Liver (tissue), 9 donors: ENCODE results near the gene MED12L. TPM values are rescaled to one million over a fixed set of nuclear protein-coding genes. Genes with fewer than 3 reads are reported as not detected.
"Not testable (repeated sequence)": the region's sequence is repeated elsewhere in the genome, so short reads cannot be mapped to it uniquely, and the experiment has no call there.

Source experiments
- DNase-seq: peaks from one replicate; pipeline ENCODE4 v3.0.0-alpha.2; 2017; ENCODE audit warnings: low spot score
- H3K27ac ChIP-seq, 2 donors: one replicate each; pipeline ENCODE4 v1.7.0; 2013; ENCODE audit warnings: inconsistent platforms in 2 of 2, low read length in 2 of 2, control low read depth in 1 of 2, low read depth in 1 of 2, mild to moderate bottlenecking in 1 of 2
- H3K27me3 ChIP-seq, 4 donors: one replicate each; pipeline versions ENCODE4 v1.6.1 to v1.7.0; 2013; ENCODE audit warnings: low read length in 3 of 4, inconsistent platforms in 1 of 4, mild to moderate bottlenecking in 1 of 4, moderate library complexity in 1 of 4; ENCODE audit not compliant: control insufficient read depth in 4 of 4, insufficient read depth in 4 of 4
- H3K36me3 ChIP-seq, 4 donors: one replicate each; pipeline versions ENCODE4 v1.6.1 to v1.7.0; 2013; ENCODE audit warnings: low read length in 3 of 4, mild to moderate bottlenecking in 3 of 4, low read depth in 1 of 4, moderate library complexity in 1 of 4; ENCODE audit not compliant: control insufficient read depth in 4 of 4, insufficient read depth in 3 of 4
- H3K4me1 ChIP-seq, 4 donors: one replicate each; pipeline versions ENCODE4 v1.6.1 to v1.7.0; 2013; ENCODE audit warnings: low read length in 3 of 4, mild to moderate bottlenecking in 3 of 4, moderate library complexity in 1 of 4; ENCODE audit not compliant: control insufficient read depth in 4 of 4, insufficient read depth in 4 of 4
- H3K4me3 ChIP-seq, 3 donors: one replicate each; pipeline versions ENCODE4 v1.6.1 to v1.7.0; 2013; ENCODE audit warnings: low read length in 3 of 3, control low read depth in 1 of 3, low read depth in 1 of 3, mild to moderate bottlenecking in 1 of 3
- H3K9ac ChIP-seq, 2 donors: one replicate each; pipeline ENCODE4 v1.7.0; 2013; ENCODE audit warnings: low read length in 2 of 2, mild to moderate bottlenecking in 2 of 2, moderate library complexity in 2 of 2, control low read depth in 1 of 2, low read depth in 1 of 2
- H3K9me3 ChIP-seq, 4 donors: one replicate each; pipeline versions ENCODE4 v1.6.1 to v1.7.0; 2013; ENCODE audit warnings: low read length in 3 of 4; ENCODE audit not compliant: control insufficient read depth in 4 of 4
- ATF3 ChIP-seq: IDR thresholded peaks from 2 replicates; pipeline ENCODE4 v1.6.1; 2016; ENCODE audit warnings: antibody characterized with exemption
- EGR1 ChIP-seq, 2 donors: IDR thresholded peaks; 2 replicates each; pipeline ENCODE4 v1.6.1; 2016 to 2018; ENCODE audit warnings: antibody characterized with exemption in 2 of 2, low read depth in 2 of 2
- FOXA1 ChIP-seq: IDR thresholded peaks from 2 replicates; pipeline ENCODE4 v1.6.1; 2016; ENCODE audit warnings: antibody characterized with exemption
- FOXA2 ChIP-seq: IDR thresholded peaks from 2 replicates; pipeline ENCODE4 v1.6.1; 2016; ENCODE audit warnings: antibody characterized with exemption
- RAD21 ChIP-seq, 2 donors: IDR thresholded peaks; 2 replicates each; pipeline ENCODE4 v1.6.1; 2016; ENCODE audit warnings: antibody characterized with exemption in 2 of 2, mild to moderate bottlenecking in 2 of 2
- REST ChIP-seq: IDR thresholded peaks from 2 replicates; pipeline ENCODE4 v1.6.1; 2016; ENCODE audit warnings: antibody characterized with exemption, mild to moderate bottlenecking
- SP1 ChIP-seq: IDR thresholded peaks from 2 replicates; pipeline ENCODE4 v1.6.1; 2018; ENCODE audit warnings: antibody characterized with exemption, mild to moderate bottlenecking
- YY1 ChIP-seq: IDR thresholded peaks from 2 replicates; pipeline ENCODE4 v1.6.1; 2016; ENCODE audit warnings: antibody characterized with exemption, mild to moderate bottlenecking
- ZBTB33 ChIP-seq: IDR thresholded peaks from 2 replicates; pipeline ENCODE4 v1.6.1; 2016; ENCODE audit warnings: antibody characterized with exemption
- WGBS: extraction: QIAGEN DNeasy Blood & Tissue Kit; methylation state at CpG from one replicate; pipeline ENCODE4 v1.1.7; 2013; 5-methylcytosine and 5-hydroxymethylcytosine counted together
- polyA plus RNA-seq, 2 donors: library from polyadenylated mRNA; stranded (reverse) in 1 of 2; unstranded in 1 of 2; fragments of 200-250 nt in 1 of 2; fragments of >200 nt in 1 of 2; fragmentation: Nextera tagmentation in 1 of 2; extraction: Ambion mirVana in 1 of 2; gene quantifications; one replicate each; pipeline versions ENCODE4 v1.2.1 to v1.2.3, GENCODE V29; 2013 to 2015
- total RNA-seq, 2 donors: library from RNA; depleted of rRNA; stranded (reverse); fragments of >200 nt; gene quantifications; one replicate each; pipeline ENCODE4 v1.2.3, GENCODE V29; 2014
- donor health status: healthy.
- donor health status: healthy.
- donor health status: healthy.
- donor health status: healthy.
- donor health status: healthy.

Gene MED12L
- total and polyA plus RNA-seq, 4 donors, result 0.02 to 2.1 (median 0.49) TPM

GRCh38 chr3:151387842-151388241 lies 302.4 kb downstream of the MED12L start:
- Histone ChIP-seq H3K4me1 (peaks cover 0 to 6% (median 3%) of the 10 kb centered on the region in 4 donors), H3K27ac (no peak overlapping the region), H3K9me3 (no peaks in the 10 kb centered on the region), H3K36me3 (no peaks in the 10 kb centered on the region), H3K27me3 (no peaks in the 10 kb centered on the region), H3K9ac (no peak overlapping the region), H3K4me3 (no peak overlapping the region)
- TF ChIP-seq YY1, result no peak
- TF ChIP-seq EGR1 (IDR thresholded peaks at IDR 0.05; ENCODE audit: low read depth in 2 of 2), result no peak
- no peak for TF ChIP-seq REST
- TF ChIP-seq FOXA2, result no peak
- TF ChIP-seq FOXA1, result no peak
- DNase-seq, result no peak
- 83% methylated on average over 9 of the region's 9 CpGs for WGBS

GRCh38 chr3:151391720-151392119 lies 306.3 kb downstream of the MED12L start:
- Histone ChIP-seq H3K36me3 (no peaks in the 10 kb centered on the region), H3K9ac (no peak overlapping the region), H3K4me3 (no peak overlapping the region), H3K27me3 (no peaks in the 10 kb centered on the region), H3K27ac (no peak overlapping the region), H3K4me1 (no peaks in the 10 kb centered on the region), H3K9me3 (no peaks in the 10 kb centered on the region)
- TF ChIP-seq SP1 (no peak), ZBTB33 (no peak), RAD21 (IDR thresholded peaks at IDR 0.05) (no peak), REST (no peak), ATF3 (no peak)
- WGBS, result 79% methylated on average over 2 of the region's 2 CpGs
- DNase-seq, result no peak

- not testable (repeated sequence) for H3K27ac ChIP-seq, DNase-seq, H3K36me3 ChIP-seq, H3K4me3 ChIP-seq, H3K4me1 ChIP-seq, H3K9ac ChIP-seq, H3K27me3 ChIP-seq, H3K9me3 ChIP-seq
- WGBS, result 92% methylated on average over 3 of the region's 3 CpGs
Measured at GRCh38 chr3:151392191-151392590, 306.7 kb downstream of the MED12L start.
